HG02852 (cell line): Measurements from ENCODE around the gene PCDHB15.
"Not testable (repeated sequence)": the region's sequence is repeated elsewhere in the genome, so short reads cannot be mapped to it uniquely, and the experiment has no call there.

ENCODE experiments used
- ATAC-seq: cut with Tn5 transposase; IDR thresholded peaks from one replicate; pipeline ENCODE4 v1.9.1; 2021; ENCODE audit warnings: mild to moderate bottlenecking, moderate library complexity; ENCODE audit not compliant: unreplicated experiment

PCDHB15 gene

GRCh38 chr5:141245250-141245717, at the start of gene PCDHB15:
Gene PCDHB15 (plus strand): TSS chr5:141245395. CDS start chr5:141245579, 184 bp downstream.
- ATAC-seq = no peak

GRCh38 chr5:141196363-141196762, 48.8 kb upstream of the PCDHB15 start:
- no peak for ATAC-seq

DNA sequence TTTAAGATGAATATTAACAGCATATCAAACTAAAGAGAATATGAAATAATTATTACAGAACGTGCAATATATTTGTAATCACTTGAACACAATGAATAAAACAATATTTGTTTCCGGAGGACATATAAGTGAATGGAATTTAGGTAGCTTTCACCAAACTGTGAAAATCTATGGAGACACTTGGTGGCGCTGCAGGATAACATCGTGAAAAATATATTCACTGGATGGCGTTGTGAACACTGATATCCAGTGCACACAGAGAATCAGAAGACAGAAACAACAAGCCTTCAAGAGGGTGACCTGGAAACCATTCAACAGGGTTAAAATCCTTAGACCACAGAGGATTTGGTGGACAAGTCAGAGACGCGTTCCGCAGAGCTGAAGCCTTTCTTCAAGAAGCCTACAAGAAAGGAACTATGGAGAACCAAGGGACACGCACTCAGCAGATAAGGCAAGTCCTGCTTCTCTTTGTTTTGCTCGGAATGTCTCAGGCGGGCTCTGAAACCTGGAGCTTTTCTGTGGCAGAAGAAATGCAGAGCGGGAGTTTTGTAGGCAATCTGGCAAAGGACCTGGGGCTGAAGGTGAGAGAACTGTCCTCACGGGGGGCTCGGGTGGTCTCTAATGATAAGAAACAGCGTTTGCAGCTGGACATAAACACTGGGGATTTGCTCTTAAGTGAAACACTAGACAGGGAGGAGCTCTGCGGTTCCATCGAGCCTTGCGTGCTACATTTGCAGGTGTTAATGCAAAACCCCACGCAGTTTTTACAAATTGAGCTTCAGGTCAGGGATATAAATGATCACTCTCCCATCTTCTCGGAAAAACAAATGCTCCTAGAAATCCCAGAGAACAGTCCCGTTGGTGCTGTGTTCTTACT, 45.6 kb upstream of the PCDHB15 start, which contains the start of gene PCDHB11:
PCDHB11 (plus strand) TSS at position 269 of the 877 bp plus-strand sequence; CDS start at position 417, 148 bp downstream.
- ATAC-seq = no peak

- ATAC-seq = not testable (repeated sequence)
These were observed 44.1 kb upstream of the PCDHB15 start for GRCh38 chr5:141201126-141201525.

- ATAC-seq = not testable (repeated sequence)
These were observed 43.5 kb upstream of the PCDHB15 start for GRCh38 chr5:141201646-141202045.

GRCh38 chr5:141208478-141208877, 36.7 kb upstream of the PCDHB15 start, which contains the start of gene PCDHB12:
Gene PCDHB12 (plus strand): TSS chr5:141208719. CDS start chr5:141208908, 189 bp downstream.
- ATAC-seq = no peak

- not testable (repeated sequence) for ATAC-seq
These were observed 34.9 kb upstream of the PCDHB15 start for GRCh38 chr5:141210281-141210680.

DNA sequence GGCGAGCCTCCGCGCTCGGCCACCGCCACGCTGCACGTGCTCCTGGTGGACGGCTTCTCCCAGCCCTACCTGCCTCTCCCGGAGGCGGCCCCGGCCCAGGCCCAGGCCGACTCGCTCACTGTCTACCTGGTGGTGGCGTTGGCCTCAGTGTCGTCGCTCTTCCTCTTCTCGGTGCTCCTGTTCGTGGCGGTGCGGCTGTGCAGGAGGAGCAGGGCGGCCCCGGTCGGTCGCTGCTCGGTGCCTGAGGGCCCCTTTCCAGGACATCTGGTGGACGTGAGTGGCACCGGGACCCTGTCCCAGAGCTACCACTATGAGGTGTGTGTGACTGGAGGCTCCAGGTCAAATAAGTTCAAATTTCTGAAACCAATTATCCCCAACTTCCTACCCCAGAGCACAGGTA, 34.3 kb upstream of the PCDHB15 start:
- not testable (repeated sequence) for ATAC-seq

- ATAC-seq = not testable (repeated sequence)
These were observed 31.4 kb upstream of the PCDHB15 start, which contains the start of gene PCDHB13 for GRCh38 chr5:141213656-141214339. Gene PCDHB13 (plus strand): TSS chr5:141213919. CDS start chr5:141214124, 205 bp downstream.

DNA sequence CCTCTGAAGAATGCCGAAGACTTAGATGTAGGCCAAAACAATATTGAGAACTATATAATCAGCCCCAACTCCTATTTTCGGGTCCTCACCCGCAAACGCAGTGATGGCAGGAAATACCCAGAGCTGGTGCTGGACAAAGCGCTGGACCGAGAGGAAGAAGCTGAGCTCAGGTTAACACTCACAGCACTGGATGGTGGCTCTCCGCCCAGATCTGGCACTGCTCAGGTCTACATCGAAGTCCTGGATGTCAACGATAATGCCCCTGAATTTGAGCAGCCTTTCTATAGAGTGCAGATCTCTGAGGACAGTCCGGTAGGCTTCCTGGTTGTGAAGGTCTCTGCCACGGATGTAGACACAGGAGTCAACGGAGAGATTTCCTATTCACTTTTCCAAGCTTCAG, 30.6 kb upstream of the PCDHB15 start:
- not testable (repeated sequence) for ATAC-seq

DNA sequence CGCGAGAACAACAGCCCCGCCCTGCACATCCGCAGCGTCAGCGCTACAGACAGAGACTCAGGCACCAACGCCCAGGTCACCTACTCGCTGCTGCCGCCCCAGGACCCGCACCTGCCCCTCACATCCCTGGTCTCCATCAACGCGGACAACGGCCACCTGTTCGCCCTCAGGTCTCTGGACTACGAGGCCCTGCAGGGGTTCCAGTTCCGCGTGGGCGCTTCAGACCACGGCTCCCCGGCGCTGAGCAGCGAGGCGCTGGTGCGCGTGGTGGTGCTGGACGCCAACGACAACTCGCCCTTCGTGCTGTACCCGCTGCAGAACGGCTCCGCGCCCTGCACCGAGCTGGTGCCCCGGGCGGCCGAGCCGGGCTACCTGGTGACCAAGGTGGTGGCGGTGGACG, 29.7 kb upstream of the PCDHB15 start:
- not testable (repeated sequence) for ATAC-seq

DNA sequence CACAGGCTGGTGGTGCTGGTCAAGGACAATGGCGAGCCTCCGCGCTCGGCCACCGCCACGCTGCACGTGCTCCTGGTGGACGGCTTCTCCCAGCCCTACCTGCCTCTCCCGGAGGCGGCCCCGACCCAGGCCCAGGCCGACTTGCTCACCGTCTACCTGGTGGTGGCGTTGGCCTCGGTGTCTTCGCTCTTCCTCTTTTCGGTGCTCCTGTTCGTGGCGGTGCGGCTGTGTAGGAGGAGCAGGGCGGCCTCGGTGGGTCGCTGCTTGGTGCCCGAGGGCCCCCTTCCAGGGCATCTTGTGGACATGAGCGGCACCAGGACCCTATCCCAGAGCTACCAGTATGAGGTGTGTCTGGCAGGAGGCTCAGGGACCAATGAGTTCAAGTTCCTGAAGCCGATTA, 29.2 kb upstream of the PCDHB15 start:
- not testable (repeated sequence) for ATAC-seq

DNA sequence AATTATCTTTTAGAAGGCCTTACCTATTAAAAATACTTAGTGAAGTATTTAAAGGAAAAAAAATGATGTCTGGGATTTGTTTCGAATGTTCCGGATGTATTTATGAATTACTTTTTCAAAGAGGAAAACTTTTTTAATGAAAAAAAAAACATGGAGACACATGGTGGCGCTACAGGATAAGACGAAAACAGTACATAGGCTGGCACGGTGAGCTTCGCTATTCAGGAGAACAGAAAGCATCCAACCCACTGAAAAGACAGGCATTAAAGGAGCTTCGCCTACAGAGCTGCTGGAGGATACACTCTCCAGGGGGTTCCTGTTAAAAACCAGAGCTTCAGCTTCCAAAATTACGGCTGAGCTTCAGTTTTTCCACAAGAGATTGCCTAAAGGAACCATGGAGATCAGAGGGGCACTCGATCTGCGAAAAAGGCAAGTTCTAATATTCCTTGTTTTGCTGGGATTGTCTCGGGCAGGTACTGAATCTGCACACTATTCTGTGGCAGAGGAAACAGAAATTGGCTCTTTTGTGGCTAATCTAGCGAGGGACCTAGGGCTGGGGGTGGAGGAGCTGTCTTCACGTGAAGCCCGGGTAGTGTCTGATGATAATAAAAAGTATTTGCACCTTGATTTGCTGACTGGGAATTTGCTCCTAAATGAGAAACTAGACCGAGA, 21.9 kb upstream of the PCDHB15 start, which contains the start of gene PCDHB14:
PCDHB14 (plus strand) TSS at position 232 of the 672 bp plus-strand sequence; CDS start at position 395, 163 bp downstream.
- no peak for ATAC-seq

DNA sequence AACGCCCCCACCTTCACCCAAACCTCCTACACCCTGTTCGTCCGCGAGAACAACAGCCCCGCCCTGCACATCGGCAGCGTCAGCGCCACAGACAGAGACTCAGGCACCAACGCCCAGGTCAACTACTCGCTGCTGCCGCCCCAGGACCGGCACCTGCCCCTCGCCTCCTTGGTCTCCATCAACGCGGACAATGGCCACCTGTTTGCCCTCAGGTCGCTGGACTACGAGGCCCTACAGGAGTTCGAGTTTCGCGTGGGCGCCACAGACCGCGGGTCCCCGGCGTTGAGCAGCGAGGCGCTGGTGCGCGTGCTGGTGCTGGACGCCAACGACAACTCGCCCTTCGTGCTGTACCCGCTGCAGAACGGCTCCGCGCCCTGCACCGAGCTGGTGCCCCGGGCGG, 20.4 kb upstream of the PCDHB15 start:
- not testable (repeated sequence) for ATAC-seq

GRCh38 chr5:141225421-141225820, 19.8 kb upstream of the PCDHB15 start:
- ATAC-seq = not testable (repeated sequence)

GRCh38 chr5:141234109-141234667, 11.0 kb upstream of the PCDHB15 start:
- no peak for ATAC-seq

- ATAC-seq = not testable (repeated sequence)
These were observed 9.3 kb upstream of the PCDHB15 start for GRCh38 chr5:141235922-141236321.

GRCh38 chr5:141236516-141237313, 8.5 kb upstream of the PCDHB15 start:
- no peak for ATAC-seq

GRCh38 chr5:141241496-141241895, 3.7 kb upstream of the PCDHB15 start:
- ATAC-seq = no peak
